ENCODE measurements around the gene RGS17. TPM values are rescaled to one million over a fixed set of nuclear protein-coding genes. Genes with fewer than 3 reads are reported as not detected.

The RGS17 gene
- total RNA-seq, 3 donors from 2014 or later (not counting 1 experiment from before 2014, with no cell fraction given) = 0.45 to 1.9 (median 0.55) TPM

DNA sequence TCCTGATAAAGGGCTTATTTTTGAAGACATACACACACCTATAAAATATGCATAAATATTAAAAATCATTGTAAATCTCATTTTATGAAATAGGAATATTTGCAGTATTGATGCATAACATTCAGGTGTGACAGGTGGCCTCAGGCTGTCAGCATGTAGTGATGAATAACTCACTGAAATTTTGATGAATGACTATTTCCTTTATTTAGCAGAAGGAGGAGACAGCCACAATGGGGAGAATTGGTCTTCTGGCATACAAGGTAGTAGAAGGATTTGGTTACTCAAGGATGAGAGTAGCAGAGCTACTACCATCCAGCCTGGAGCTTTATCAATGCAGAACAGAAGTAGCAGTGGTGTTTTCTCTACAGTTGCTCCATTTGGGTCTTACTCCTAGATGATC is 47.2 kb downstream of the RGS17 start:
- Mint-ChIP-seq H3K36me3 (no peaks in the 10 kb centered on the region), H3K27me3 (ENCODE audit: low read depth in 2 of 2) (peaks cover 0 to 4% of the 10 kb centered on the region in 2 donors), H3K27ac (no peak overlapping the region), H3K4me3 (no peak overlapping the region), H3K9me3 (no peaks in the 10 kb centered on the region), H3K4me1 (no peaks in the 10 kb centered on the region)
- H3K27me3 ChIP-seq (ENCODE audit: control insufficient read depth, insufficient read depth, low read length) = no peaks in the 10 kb centered on the region
- no peaks in the 10 kb centered on the region for H3K36me3 ChIP-seq (ENCODE audit: control insufficient read depth, insufficient read depth, low read length)
- no peaks in the 10 kb centered on the region for H3K9me3 ChIP-seq (ENCODE audit: control insufficient read depth, insufficient read depth, low read length)
- no peak for TF ChIP-seq CTCF (IDR thresholded peaks at IDR 0.05)
- no peaks in the 10 kb centered on the region for H3K4me1 ChIP-seq (ENCODE audit: control insufficient read depth, insufficient read depth, low read length)
- no peak overlapping the region for H3K27ac ChIP-seq (ENCODE audit: low read length)
- no peak for ATAC-seq
- DNase-seq = no peak
- H3K4me3 ChIP-seq (ENCODE audit: low read length) = no peak overlapping the region
- intact Hi-C loops (cut with micrococcal nuclease) = no loop called here

GRCh38 chr6:153081914-153082313 is 49.2 kb downstream of the RGS17 start:
- H3K4me1 ChIP-seq (ENCODE audit: control insufficient read depth, insufficient read depth, low read length) = no peaks in the 10 kb centered on the region
- no CpG with 5 or more reads among the region's 2 CpGs for WGBS (ENCODE audit: insufficient coverage)
- no peak overlapping the region for H3K4me3 Mint-ChIP-seq
- no peak for DNase-seq
- H3K4me3 ChIP-seq (ENCODE audit: low read length) = no peak overlapping the region
- H3K27me3 Mint-ChIP-seq (ENCODE audit: low read depth in 2 of 2) = peaks cover 6% of the 10 kb centered on the region in 2 donors
- no peak overlapping the region for H3K27ac Mint-ChIP-seq
- H3K27me3 ChIP-seq (ENCODE audit: control insufficient read depth, insufficient read depth, low read length) = no peaks in the 10 kb centered on the region
- H3K36me3 ChIP-seq (ENCODE audit: control insufficient read depth, insufficient read depth, low read length) = no peaks in the 10 kb centered on the region
- H3K9me3 Mint-ChIP-seq = no peaks in the 10 kb centered on the region
- H3K27ac ChIP-seq (ENCODE audit: low read length) = no peak overlapping the region
- no peaks in the 10 kb centered on the region for H3K9me3 ChIP-seq (ENCODE audit: control insufficient read depth, insufficient read depth, low read length)
- no peak for TF ChIP-seq CTCF (IDR thresholded peaks at IDR 0.05)
- no peaks in the 10 kb centered on the region for H3K4me1 Mint-ChIP-seq
- intact Hi-C loops (cut with micrococcal nuclease) = loop anchor here (1.0 kb wide), 1 partner anchor 38 kb away; no protein-coding TSS in a partner anchor
- H3K36me3 Mint-ChIP-seq = no peaks in the 10 kb centered on the region
- no peak for ATAC-seq

GRCh38 chr6:153076431-153076830 is 54.7 kb downstream of the RGS17 start:
- no peak overlapping the region for H3K4me3 ChIP-seq (ENCODE audit: low read length)
- H3K36me3 ChIP-seq (ENCODE audit: control insufficient read depth, insufficient read depth, low read length) = no peaks in the 10 kb centered on the region
- H3K9me3 ChIP-seq (ENCODE audit: control insufficient read depth, insufficient read depth, low read length) = no peaks in the 10 kb centered on the region
- ATAC-seq (no peak), DNase-seq (no peak)
- Mint-ChIP-seq H3K27ac (no peak overlapping the region), H3K9me3 (no peaks in the 10 kb centered on the region), H3K4me3 (no peak overlapping the region), H3K27me3 (ENCODE audit: low read depth in 2 of 2) (peaks cover 18 to 19% of the 10 kb centered on the region in 2 donors), H3K4me1 (no peaks in the 10 kb centered on the region), H3K36me3 (no peaks in the 10 kb centered on the region)
- intact Hi-C loops (cut with micrococcal nuclease) = no loop called here
- 93% methylated on average over 2 of the region's 5 CpGs for WGBS (ENCODE audit: insufficient coverage)
- no peaks in the 10 kb centered on the region for H3K27me3 ChIP-seq (ENCODE audit: control insufficient read depth, insufficient read depth, low read length)
- H3K27ac ChIP-seq (ENCODE audit: low read length) = no peak overlapping the region
- no peak for TF ChIP-seq CTCF (IDR thresholded peaks at IDR 0.05)
- no peaks in the 10 kb centered on the region for H3K4me1 ChIP-seq (ENCODE audit: control insufficient read depth, insufficient read depth, low read length)

DNA sequence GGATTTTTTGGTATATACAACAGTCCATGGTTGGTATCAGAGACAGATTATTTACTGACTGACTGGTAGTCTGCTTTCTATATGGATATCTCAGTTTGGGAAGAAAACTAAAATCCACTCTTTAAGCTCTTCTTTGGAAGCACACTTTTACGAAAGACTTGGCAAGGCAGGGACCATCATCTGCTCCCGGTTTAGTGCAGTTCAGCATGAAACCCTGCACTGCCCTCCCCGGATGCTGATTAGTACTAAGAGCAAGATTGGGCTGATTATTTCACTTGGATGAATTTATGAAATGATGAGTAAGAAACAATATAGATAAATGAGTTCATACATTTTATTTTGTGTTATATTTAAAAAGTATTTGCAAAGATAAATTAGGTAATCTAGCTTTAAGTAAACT is 56.3 kb downstream of the RGS17 start:
- no peaks in the 10 kb centered on the region for H3K9me3 ChIP-seq (ENCODE audit: control insufficient read depth, insufficient read depth, low read length)
- intact Hi-C loops (cut with micrococcal nuclease) = no loop called here
- WGBS (ENCODE audit: insufficient coverage) = 96% methylated on average over 3 of the region's 3 CpGs
- Mint-ChIP-seq H3K27me3 (ENCODE audit: low read depth in 2 of 2) (peaks cover 18 to 19% of the 10 kb centered on the region in 2 donors), H3K27ac (no peak overlapping the region), H3K4me3 (no peak overlapping the region), H3K9me3 (no peaks in the 10 kb centered on the region), H3K4me1 (no peaks in the 10 kb centered on the region), H3K36me3 (no peaks in the 10 kb centered on the region)
- H3K27ac ChIP-seq (ENCODE audit: low read length) = no peak overlapping the region
- TF ChIP-seq CTCF (IDR thresholded peaks at IDR 0.05) = no peak
- no peaks in the 10 kb centered on the region for H3K27me3 ChIP-seq (ENCODE audit: control insufficient read depth, insufficient read depth, low read length)
- ATAC-seq (no peak), DNase-seq (no peak)
- H3K36me3 ChIP-seq (ENCODE audit: control insufficient read depth, insufficient read depth, low read length) = no peaks in the 10 kb centered on the region
- no peak overlapping the region for H3K4me3 ChIP-seq (ENCODE audit: low read length)
- H3K4me1 ChIP-seq (ENCODE audit: control insufficient read depth, insufficient read depth, low read length) = no peaks in the 10 kb centered on the region
